Measurements from ENCODE around the gene CCR6.

The CCR6 gene

GRCh38 chr6:167098825-167099225 is 24.1 kb upstream of the CCR6 start:
- no peak for DNase-seq (ENCODE audit: low read depth)

- DNase-seq (ENCODE audit: low read depth): no peak
These were observed 23.2 kb upstream of the CCR6 start for GRCh38 chr6:167099707-167100106.

GRCh38 chr6:167100241-167100674 is 22.6 kb upstream of the CCR6 start:
- no peak for DNase-seq (ENCODE audit: low read depth)

- DNase-seq (ENCODE audit: low read depth): no peak
These were observed 20.6 kb upstream of the CCR6 start for GRCh38 chr6:167102318-167102717.

- DNase-seq (ENCODE audit: low read depth): no peak
These were observed 19.6 kb upstream of the CCR6 start for GRCh38 chr6:167103041-167103891.

- DNase-seq (ENCODE audit: low read depth): no peak
These were observed 18.5 kb upstream of the CCR6 start for GRCh38 chr6:167104388-167104787.

- no peak for DNase-seq (ENCODE audit: low read depth)
These were observed 17.8 kb upstream of the CCR6 start for GRCh38 chr6:167105060-167105459.

- no peak for DNase-seq (ENCODE audit: low read depth)
These were observed 16.5 kb upstream of the CCR6 start for GRCh38 chr6:167106406-167106805.

- no peak for DNase-seq (ENCODE audit: low read depth)
These were observed 15.1 kb upstream of the CCR6 start for GRCh38 chr6:167107787-167108186.

- no peak for DNase-seq (ENCODE audit: low read depth)
These were observed 14.6 kb upstream of the CCR6 start for GRCh38 chr6:167108278-167108677.

GRCh38 chr6:167109651-167110050 is 13.2 kb upstream of the CCR6 start:
- DNase-seq (ENCODE audit: low read depth): no peak

GRCh38 chr6:167111597-167111996 is 11.3 kb upstream of the CCR6 start:
- no peak for DNase-seq (ENCODE audit: low read depth)

- no peak for DNase-seq (ENCODE audit: low read depth)
These were observed 10.5 kb upstream of the CCR6 start for GRCh38 chr6:167112421-167112820.

- DNase-seq (ENCODE audit: low read depth): no peak
These were observed 9.7 kb upstream of the CCR6 start for GRCh38 chr6:167113047-167113754.

GRCh38 chr6:167113935-167114910 is 8.7 kb upstream of the CCR6 start:
- DNase-seq (ENCODE audit: low read depth): no peak

- DNase-seq (ENCODE audit: low read depth): no peak
These were observed 7.8 kb upstream of the CCR6 start for GRCh38 chr6:167115054-167115453.

GRCh38 chr6:167116109-167116837 is 6.6 kb upstream of the CCR6 start:
- DNase-seq (ENCODE audit: low read depth): no peak

- DNase-seq (ENCODE audit: low read depth): no peak
These were observed 6.1 kb upstream of the CCR6 start for GRCh38 chr6:167116838-167117228.

GRCh38 chr6:167118006-167118405 is 4.9 kb upstream of the CCR6 start:
- no peak for DNase-seq (ENCODE audit: low read depth)

- DNase-seq (ENCODE audit: low read depth): no peak
These were observed 4.1 kb upstream of the CCR6 start for GRCh38 chr6:167118839-167119238.

All from stimulated activated CD4-positive, alpha-beta T cell treated with anti-CD3 and anti-CD28 coated beads, Interleukin-2, amount 100 ng/mL, for 4 hours (primary cell).